GOT3 (cell line): ENCODE data around the gene EGR1.

ENCODE experiments used
- DNase-seq: peaks from one replicate; lab custom pipeline; 2025; ENCODE audit warnings: mixed read lengths; lab: John Stamatoyannopoulos, UW

EGR1 gene

GRCh38 chr5:138453590-138453989, 11.7 kb upstream of the EGR1 start:
- no peak for DNase-seq

- no peak for DNase-seq
Measured at GRCh38 chr5:138454121-138454520, 11.2 kb upstream of the EGR1 start.

DNA sequence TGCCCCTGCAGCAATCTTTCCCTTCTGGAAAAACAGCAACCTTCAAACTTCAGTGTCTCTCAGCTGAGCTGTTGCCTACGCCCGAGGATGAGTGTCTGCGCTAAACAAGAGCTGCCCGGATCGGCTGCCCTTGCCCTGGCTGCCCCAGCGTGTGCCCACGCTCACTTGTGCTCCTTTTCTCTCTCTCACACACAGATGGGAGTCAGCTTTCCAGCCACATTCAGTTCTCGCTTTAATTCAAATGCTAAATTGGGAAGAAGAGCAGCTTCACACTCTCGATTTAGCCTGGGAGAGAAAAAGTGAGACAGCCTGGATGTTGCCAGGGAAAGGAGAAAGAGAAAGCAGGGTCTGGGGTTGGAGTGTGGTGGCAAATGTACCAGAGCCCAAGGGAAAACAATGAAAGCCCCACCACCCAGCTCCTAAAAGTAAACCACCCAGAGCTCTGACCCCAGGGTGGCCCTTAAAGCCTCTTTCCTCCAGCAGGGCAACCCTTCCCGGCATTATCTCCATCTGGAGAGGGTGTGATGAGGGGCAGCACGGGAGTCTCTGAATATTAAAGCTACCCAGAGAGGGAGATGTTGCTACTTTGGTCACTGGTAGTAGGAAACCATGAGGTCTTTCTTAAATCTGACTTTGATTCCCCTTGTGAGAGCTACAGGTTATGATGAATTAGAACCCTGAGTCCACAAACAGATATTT, 9.9 kb upstream of the EGR1 start:
- DNase-seq: no peak

DNA sequence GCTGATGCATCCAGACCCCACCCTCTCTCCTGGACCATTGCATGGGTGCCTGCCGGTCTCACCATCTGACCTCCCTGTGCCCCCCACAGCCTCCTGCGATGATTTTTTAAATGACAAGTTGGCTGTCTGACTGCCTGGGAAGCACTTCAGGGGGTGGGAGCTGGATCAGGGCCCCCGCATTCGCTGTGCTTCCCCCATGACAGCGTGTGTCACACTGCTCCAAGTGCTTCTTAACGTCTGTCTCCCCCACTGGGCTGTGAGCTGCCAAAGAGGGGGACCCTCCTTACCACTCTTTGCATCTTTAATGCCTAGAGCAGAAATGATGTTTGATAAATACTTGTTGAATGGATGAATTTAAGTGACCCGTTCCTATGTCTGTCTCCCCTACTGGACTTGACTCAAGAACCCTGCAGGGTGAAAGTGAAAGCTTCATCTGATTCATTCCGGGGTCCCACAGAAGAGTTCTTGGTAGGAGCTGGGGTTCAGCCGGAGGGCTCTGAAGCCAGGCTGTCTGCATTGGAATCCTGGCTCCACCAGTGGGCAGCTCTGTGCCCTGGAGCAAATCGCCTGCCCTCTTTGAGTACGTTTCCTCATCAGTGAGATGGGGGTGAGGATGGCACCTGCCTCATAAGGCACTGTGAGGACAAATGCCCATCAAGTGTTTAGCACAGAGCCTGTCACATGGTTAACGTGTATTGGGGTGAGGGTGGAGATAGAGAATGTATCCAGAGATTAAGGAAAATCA, 7.6 kb upstream of the EGR1 start:
- DNase-seq: no peak

GRCh38 chr5:138458384-138458783, 6.9 kb upstream of the EGR1 start:
- DNase-seq: no peak

GRCh38 chr5:138458856-138459255, 6.4 kb upstream of the EGR1 start:
- DNase-seq: no peak

GRCh38 chr5:138459311-138459933, 5.9 kb upstream of the EGR1 start:
- DNase-seq: no peak

GRCh38 chr5:138460032-138460693, 5.1 kb upstream of the EGR1 start:
- DNase-seq: no peak

GRCh38 chr5:138461343-138462125, 3.7 kb upstream of the EGR1 start:
- DNase-seq: no peak

DNA sequence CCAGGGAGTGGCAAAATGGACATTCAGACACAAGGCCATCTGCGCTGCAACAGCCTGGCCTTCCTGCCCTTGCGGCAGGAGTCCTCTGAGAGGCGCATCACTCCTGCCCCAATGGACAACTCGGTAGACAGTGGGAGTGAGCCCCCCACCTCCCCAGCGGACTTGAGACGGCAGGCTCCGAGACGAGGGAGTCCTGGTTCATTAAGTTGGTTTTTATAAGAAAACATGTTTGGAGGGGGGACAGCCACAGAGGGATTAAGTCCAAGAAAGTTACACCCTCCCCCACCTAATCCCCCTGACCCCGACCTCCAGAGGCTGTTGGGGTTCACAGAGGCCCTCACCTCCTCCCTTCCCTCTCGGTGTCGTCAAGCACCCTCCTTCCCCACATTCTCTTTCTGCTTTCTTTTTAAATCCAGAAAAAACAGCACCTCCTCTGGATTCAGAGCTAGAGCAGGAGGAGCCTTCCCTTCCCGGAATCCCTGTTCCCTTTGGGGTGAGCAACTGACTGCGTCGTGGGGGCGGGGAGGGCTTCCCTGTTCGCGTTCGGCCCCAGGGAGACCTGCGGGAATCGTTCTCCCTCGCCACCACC, 1.8 kb upstream of the EGR1 start:
- DNase-seq: no peak

GRCh38 chr5:138464008-138464387, 1.3 kb upstream of the EGR1 start:
- peak; percentile 93 for DNase-seq

DNA sequence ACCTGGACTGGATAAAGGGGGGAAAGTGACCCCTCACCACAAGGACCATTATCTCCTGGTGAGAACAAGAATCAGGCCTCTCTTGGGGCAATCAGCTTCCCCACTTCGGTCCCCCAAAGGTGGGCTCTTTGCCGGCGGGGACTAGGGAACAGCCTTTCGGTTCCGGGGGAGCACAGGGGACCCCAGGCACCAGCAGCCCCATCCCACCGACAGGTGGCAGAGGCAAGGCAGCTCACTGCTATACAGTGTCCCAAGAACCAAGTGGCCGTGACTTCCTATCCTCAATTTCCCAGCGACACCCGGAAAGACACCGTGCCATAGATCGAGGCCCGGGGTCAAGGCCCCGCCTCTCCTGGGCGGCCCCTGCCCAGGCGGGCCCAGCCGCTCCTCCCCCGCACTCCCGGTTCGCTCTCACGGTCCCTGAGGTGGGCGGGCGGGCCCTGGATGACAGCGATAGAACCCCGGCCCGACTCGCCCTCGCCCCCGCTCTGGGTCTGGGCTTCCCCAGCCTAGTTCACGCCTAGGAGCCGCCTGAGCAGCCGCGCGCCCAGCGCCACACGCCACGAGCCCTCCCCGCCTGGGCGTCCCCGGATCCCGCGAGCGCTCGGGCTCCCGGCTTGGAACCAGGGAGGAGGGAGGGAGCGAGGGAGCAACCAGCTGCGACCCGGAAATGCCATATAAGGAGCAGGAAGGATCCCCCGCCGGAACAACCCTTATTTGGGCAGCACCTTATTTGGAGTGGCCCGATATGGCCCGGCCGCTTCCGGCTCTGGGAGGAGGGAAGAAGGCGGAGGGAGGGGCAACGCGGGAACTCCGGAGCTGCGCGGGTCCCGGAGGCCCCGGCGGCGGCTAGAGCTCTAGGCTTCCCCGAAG, 655 bp upstream of the EGR1 start:
- DNase-seq: peak; percentile 99

GRCh38 chr5:138466125-138466899, 1.0 kb downstream of the EGR1 start:
- no peak for DNase-seq

GRCh38 chr5:138466900-138467710, 1.8 kb downstream of the EGR1 start:
- no peak for DNase-seq

- DNase-seq: no peak
Measured at GRCh38 chr5:138467711-138468132, 2.4 kb downstream of the EGR1 start.

DNA sequence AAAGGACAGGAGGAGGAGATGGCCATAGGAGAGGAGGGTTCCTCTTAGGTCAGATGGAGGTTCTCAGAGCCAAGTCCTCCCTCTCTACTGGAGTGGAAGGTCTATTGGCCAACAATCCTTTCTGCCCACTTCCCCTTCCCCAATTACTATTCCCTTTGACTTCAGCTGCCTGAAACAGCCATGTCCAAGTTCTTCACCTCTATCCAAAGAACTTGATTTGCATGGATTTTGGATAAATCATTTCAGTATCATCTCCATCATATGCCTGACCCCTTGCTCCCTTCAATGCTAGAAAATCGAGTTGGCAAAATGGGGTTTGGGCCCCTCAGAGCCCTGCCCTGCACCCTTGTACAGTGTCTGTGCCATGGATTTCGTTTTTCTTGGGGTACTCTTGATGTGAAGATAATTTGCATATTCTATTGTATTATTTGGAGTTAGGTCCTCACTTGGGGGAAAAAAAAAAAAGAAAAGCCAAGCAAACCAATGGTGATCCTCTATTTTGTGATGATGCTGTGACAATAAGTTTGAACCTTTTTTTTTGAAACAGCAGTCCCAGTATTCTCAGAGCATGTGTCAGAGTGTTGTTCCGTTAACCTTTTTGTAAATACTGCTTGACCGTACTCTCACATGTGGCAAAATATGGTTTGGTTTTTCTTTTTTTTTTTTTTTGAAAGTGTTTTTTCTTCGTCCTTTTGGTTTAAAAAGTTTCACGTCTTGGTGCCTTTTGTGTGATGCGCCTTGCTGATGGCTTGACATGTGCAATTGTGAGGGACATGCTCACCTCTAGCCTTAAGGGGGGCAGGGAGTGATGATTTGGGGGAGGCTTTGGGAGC, 3.1 kb downstream of the EGR1 start:
- no peak for DNase-seq

DNA sequence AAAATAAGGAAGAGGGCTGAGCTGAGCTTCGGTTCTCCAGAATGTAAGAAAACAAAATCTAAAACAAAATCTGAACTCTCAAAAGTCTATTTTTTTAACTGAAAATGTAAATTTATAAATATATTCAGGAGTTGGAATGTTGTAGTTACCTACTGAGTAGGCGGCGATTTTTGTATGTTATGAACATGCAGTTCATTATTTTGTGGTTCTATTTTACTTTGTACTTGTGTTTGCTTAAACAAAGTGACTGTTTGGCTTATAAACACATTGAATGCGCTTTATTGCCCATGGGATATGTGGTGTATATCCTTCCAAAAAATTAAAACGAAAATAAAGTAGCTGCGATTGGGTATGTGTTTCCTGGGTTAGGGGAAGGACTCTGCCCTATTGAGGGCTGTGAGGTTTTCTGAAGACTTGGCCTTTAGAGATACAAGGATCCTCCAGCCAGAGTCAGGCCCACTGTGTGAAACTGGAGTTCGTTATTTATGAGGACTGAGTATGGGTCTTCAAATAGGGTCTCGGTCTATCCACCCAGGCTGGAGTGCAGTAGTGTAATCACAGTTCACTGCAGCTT, 3.8 kb downstream of the EGR1 start:
- DNase-seq: no peak
